ENCODE results near the gene SH3D21. TPM values are rescaled to one million over a fixed set of nuclear protein-coding genes. Genes with fewer than 3 reads are reported as not detected.

Gene SH3D21
- total RNA-seq: 10 to 100 TPM; 10.7 to 25.1 (median 16.9) TPM

GRCh38 chr1:36306210-36306901, at the start of gene SH3D21:
Gene SH3D21 (plus strand): TSS chr1:36306368. CDS start chr1:36306421, 53 bp downstream.
- H3K9me3 ChIP-seq: no peaks in the 10 kb centered on the region
- peaks cover 24 to 28% of the 10 kb centered on the region in 2 donors for H3K36me3 ChIP-seq
- H3K27ac ChIP-seq: peak within 1 kb of the TSS; percentile 85 to 93 (median 93)
- peaks cover 15 to 21% of the 10 kb centered on the region in 2 donors for H3K4me1 ChIP-seq
- peak in 1 of 2 donors; percentile 75 for TF ChIP-seq POLR2A (IDR thresholded peaks at IDR 0.05)
- peak in 2 of 6 experiments; percentile 9 to 24 for TF ChIP-seq CTCF (IDR thresholded peaks at IDR 0.05)
- no peaks in the 10 kb centered on the region for H3K27me3 ChIP-seq
- peak within 1 kb of the TSS; percentile 24 to 79 (median 57) for H3K4me3 ChIP-seq (replicated peaks in 1 of 3)
- 0% methylated on average over 1 to 13 of the region's 65 CpGs for WGBS, 2 donors
- DNase-seq: peak; percentile 84 to 87
- intact Hi-C loops (cut with DNase I): no loop called here

GRCh38 chr1:36256558-36257374, 49.4 kb upstream of the SH3D21 start:
- 81 to 84% methylated on average over 14 to 15 of the region's 15 CpGs for WGBS, 2 donors

GRCh38 chr1:36257375-36257767, 48.8 kb upstream of the SH3D21 start:
- intact Hi-C loops (cut with DNase I): no loop called here
- no peak for TF ChIP-seq POLR2A (IDR thresholded peaks at IDR 0.05)
- TF ChIP-seq CTCF (IDR thresholded peaks at IDR 0.05): no peak
- Histone ChIP-seq H3K4me1 (peaks cover 31 to 44% of the 10 kb centered on the region in 2 donors), H3K27ac (peak overlapping the region in 2 of 3 donors; percentile 45 to 82), H3K27me3 (no peaks in the 10 kb centered on the region), H3K4me3 (replicated peaks in 1 of 3) (no peak overlapping the region), H3K9me3 (no peaks in the 10 kb centered on the region), H3K36me3 (peaks cover 2 to 5% of the 10 kb centered on the region in 2 donors)
- WGBS, 2 donors: 96 to 98% methylated on average over 2 of the region's 2 CpGs
- no peak for DNase-seq

More at GRCh38 chr1:36256558-36257374, 49.4 kb upstream of the SH3D21 start:
- no peak overlapping the region for H3K4me3 ChIP-seq (replicated peaks in 1 of 3)
- peak overlapping the region in 1 of 3 donors; percentile 82 for H3K27ac ChIP-seq
- no peaks in the 10 kb centered on the region for H3K9me3 ChIP-seq
- peaks cover 35 to 50% of the 10 kb centered on the region in 2 donors for H3K4me1 ChIP-seq
- TF ChIP-seq CTCF (IDR thresholded peaks at IDR 0.05) (no peak), POLR2A (IDR thresholded peaks at IDR 0.05) (no peak)
- no peak for DNase-seq
- no peaks in the 10 kb centered on the region for H3K27me3 ChIP-seq
- intact Hi-C loops (cut with DNase I): no loop called here
- peaks cover 2 to 5% of the 10 kb centered on the region in 2 donors for H3K36me3 ChIP-seq

GRCh38 chr1:36258960-36259344, 47.2 kb upstream of the SH3D21 start:
- peaks cover 31 to 41% of the 10 kb centered on the region in 2 donors for H3K4me1 ChIP-seq
- peak overlapping the region; percentile 45 to 82 (median 72) for H3K27ac ChIP-seq
- WGBS, 2 donors: 47 to 48% methylated on average over 1 of the region's 1 CpG
- TF ChIP-seq CTCF (IDR thresholded peaks at IDR 0.05) (no peak), POLR2A (IDR thresholded peaks at IDR 0.05) (no peak)
- H3K36me3 ChIP-seq: peaks cover 2 to 5% of the 10 kb centered on the region in 2 donors
- H3K4me3 ChIP-seq (replicated peaks in 1 of 3): no peak overlapping the region
- no peaks in the 10 kb centered on the region for H3K9me3 ChIP-seq
- intact Hi-C loops (cut with DNase I): no loop called here
- H3K27me3 ChIP-seq: no peaks in the 10 kb centered on the region
- DNase-seq: no peak

All from thyroid gland (tissue), 4 donors.